Left lung (tissue), 10 donors: Measurements from ENCODE around the gene MYCN. TPM values are rescaled to one million over a fixed set of nuclear protein-coding genes. Genes with fewer than 3 reads are reported as not detected.
"Not testable (repeated sequence)": the region's sequence is repeated elsewhere in the genome, so short reads cannot be mapped to it uniquely, and the experiment has no call there.

ENCODE experiments used
- ATAC-seq: fragments of 200-7000 bp; cut with Tn5 transposase; one replicate; pipeline ENCODE4 v1.9.1; 2020; ENCODE audit warnings: moderate library complexity
- DNase-seq, 4 donors: peaks; one replicate each; pipeline ENCODE4 v3.0.0-alpha.2; 2013 to 2020
- H3K27ac ChIP-seq, 2 donors: fragments of 200-600 bp; sonication (generic) in 1 of 2; one replicate each; pipeline versions ENCODE4 v1.5.0 to v1.8.0; 2020 to 2021
- H3K27me3 ChIP-seq, 2 donors: fragments of 200-600 bp; sonication (generic) in 1 of 2; one replicate each; pipeline versions ENCODE4 v1.5.0 to v1.8.0; 2020 to 2021
- H3K36me3 ChIP-seq, 2 donors: fragments of 200-600 bp; sonication (generic) in 1 of 2; one replicate each; pipeline versions ENCODE4 v1.5.0 to v1.8.0; 2020 to 2021
- H3K4me1 ChIP-seq, 2 donors: fragments of 200-600 bp; one replicate each; pipeline ENCODE4 v1.8.0; 2021
- H3K4me3 ChIP-seq, 2 donors: fragments of 200-600 bp; sonication (generic) in 1 of 2; one replicate each; pipeline versions ENCODE4 v1.5.0 to v1.8.0; 2020 to 2021; ENCODE audit warnings: mild to moderate bottlenecking in 1 of 2
- H3K9me3 ChIP-seq, 2 donors: fragments of 200-600 bp; sonication (generic) in 1 of 2; one replicate each; pipeline versions ENCODE4 v1.5.0 to v1.8.0; 2020 to 2021
- CTCF ChIP-seq, 2 donors: fragments of 200-600 bp; sonication (generic) in 1 of 2; IDR thresholded peaks; one replicate each; pipeline versions ENCODE4 v1.5.0 to v1.8.0; 2021; ENCODE audit warnings: antibody characterized with exemption in 2 of 2
- intact Hi-C, 2 donors: fragments of 100-400 bp; cut with DNase I; formaldehyde crosslinking; loops; one replicate each; pipeline versions ENCODE4 v1.11.2 to v1.14.2; 2022
- polyA plus RNA-seq, 6 donors: library from polyadenylated mRNA; unstranded; fragments of 120-200 nt; gene quantifications; one replicate each; pipeline ENCODE4 v1.2.1, GENCODE V29; 2013; ENCODE audit not compliant: insufficient read length in 6 of 6
- total RNA-seq, 2 donors: library from RNA; stranded (reverse); fragmentation: NEBNext Ultra II Directional; extraction: Animal tissue kit (Norgen Biotek cat#: 25700); gene quantifications; one replicate each; pipeline ENCODE4 v1.2.1, GENCODE V29; 2021
- donor health status: DM: no; HTN: yes; CAD: no.
- donor health status: DM: no; HTN: no; CAD: no.

The MYCN gene
- total and polyA plus RNA-seq, 8 donors, result 0.60 to 22.2 (median 17.8) TPM

DNA sequence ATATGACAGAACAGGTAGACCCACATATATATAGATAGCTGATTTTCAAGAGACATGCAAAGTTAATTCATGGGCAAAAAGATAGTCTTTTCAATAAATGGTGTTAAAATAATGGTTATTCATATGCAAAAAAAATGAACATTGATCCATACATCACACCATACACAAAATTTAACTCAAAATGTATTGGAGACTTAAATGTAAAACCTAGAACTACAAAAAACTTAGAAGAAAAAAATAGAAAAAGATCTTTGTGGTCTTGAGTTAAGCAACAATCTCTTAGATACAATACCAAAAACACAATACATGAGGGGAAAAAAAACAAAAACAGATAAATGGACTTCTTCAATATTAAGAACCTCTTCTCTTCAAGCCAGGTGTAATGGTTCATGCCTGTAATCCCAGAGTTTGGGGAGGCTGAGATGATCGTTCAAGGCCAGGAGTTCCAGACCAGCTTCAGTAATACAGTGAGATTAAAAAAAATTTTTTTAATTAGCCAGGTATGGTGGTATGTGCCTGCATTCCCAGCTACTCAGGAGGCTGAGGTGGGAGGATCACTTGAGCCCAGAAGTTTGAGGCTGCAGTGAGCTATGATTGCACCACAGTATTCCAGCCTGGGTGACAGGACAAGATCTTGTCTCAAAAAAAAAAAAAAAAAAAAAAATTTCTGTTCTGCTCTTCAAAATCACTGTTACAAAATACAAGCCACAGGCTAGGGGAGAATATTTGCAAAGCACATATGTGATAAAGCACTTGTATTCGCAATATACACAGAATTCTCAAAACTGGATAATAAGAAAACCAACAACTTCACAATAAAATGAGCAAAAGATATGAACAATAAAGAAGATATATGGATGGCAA, 32.7 kb upstream of the MYCN start:
- Histone ChIP-seq H3K36me3 (no peaks in the 10 kb centered on the region), H3K27me3 (no peaks in the 10 kb centered on the region), H3K4me3 (no peak overlapping the region), H3K9me3 (no peaks in the 10 kb centered on the region), H3K4me1 (peaks cover 0 to 8% of the 10 kb centered on the region in 2 donors), H3K27ac (no peak overlapping the region)
- no peak for TF ChIP-seq CTCF (IDR thresholded peaks at IDR 0.05)
- no peak for ATAC-seq
- intact Hi-C loops, result no loop called here
- no peak for DNase-seq

DNA sequence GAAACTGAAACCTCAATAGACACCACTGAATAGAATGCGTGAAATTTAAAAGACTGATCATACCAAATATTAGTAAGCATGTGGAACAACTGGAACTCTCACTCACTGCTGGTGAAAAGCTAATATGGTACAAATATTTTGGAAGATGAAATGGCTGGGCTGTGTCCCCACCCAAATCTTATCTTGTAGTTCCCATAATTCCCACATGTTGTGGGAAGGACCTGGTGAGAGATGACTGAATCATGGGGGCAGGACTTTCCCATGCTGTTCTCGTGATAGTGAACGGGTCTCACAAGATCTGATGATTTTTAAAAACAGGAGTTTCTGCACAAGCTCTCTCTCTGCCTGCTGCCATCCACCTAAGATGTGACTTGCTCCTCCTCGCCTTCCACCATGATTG, 32.0 kb upstream of the MYCN start:
- no peak for ATAC-seq
- Histone ChIP-seq H3K27me3 (no peaks in the 10 kb centered on the region), H3K27ac (no peak overlapping the region), H3K36me3 (no peaks in the 10 kb centered on the region), H3K4me3 (no peak overlapping the region), H3K4me1 (peaks cover 2 to 8% of the 10 kb centered on the region in 2 donors), H3K9me3 (no peaks in the 10 kb centered on the region)
- intact Hi-C loops, result no loop called here
- no peak for DNase-seq
- no peak for TF ChIP-seq CTCF (IDR thresholded peaks at IDR 0.05)

DNA sequence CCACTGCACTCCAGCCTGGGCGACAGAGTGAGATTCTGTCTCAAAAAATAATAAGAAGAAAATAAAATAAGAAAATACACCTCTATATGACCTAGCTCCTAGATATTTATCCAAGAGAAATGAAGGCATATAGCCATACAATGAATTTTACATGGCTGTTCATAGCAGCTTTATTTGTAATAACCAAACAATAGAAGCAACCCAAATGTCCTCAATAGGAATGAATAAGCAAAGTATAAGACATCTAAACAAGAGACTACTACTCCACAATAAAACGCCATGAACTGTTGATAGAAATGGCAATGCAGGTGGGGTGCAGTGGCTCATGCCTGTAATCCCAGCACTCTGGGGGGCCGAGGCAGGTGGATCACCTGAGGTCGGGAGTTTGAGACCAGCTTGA, 31.2 kb upstream of the MYCN start:
- DNase-seq, result no peak
- H3K27me3 ChIP-seq, result no peaks in the 10 kb centered on the region
- H3K4me1 ChIP-seq, result peaks cover 2 to 8% of the 10 kb centered on the region in 2 donors
- H3K4me3 ChIP-seq, result no peak overlapping the region
- H3K27ac ChIP-seq, result no peak overlapping the region
- TF ChIP-seq CTCF (IDR thresholded peaks at IDR 0.05), result no peak
- no peak for ATAC-seq
- no peaks in the 10 kb centered on the region for H3K36me3 ChIP-seq
- no peaks in the 10 kb centered on the region for H3K9me3 ChIP-seq
- intact Hi-C loops, result no loop called here

DNA sequence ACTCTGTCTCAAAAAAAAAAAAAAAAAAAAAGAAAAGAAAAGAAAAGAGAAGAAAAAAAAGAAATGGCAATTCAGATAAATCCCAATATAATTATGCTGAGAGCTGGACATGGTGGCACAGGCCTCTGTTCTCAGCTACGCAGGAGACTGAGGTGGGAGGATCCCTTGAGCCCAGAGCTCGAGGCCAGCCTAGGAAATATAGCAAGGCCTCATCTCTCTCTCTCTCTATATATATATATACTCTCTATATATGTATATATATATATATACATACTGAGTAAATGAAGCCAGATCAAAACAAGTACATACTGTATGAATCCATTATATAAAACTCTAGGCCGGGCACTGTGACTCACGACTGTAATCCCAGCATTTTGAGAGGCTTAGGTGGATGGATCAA, 30.6 kb upstream of the MYCN start:
- H3K27ac ChIP-seq, result no peak overlapping the region
- intact Hi-C loops, result no loop called here
- no peak overlapping the region for H3K4me3 ChIP-seq
- H3K36me3 ChIP-seq, result no peaks in the 10 kb centered on the region
- no peak for TF ChIP-seq CTCF (IDR thresholded peaks at IDR 0.05)
- H3K4me1 ChIP-seq, result peaks cover 5 to 8% of the 10 kb centered on the region in 2 donors
- no peaks in the 10 kb centered on the region for H3K9me3 ChIP-seq
- DNase-seq (no peak), ATAC-seq (no peak)
- no peaks in the 10 kb centered on the region for H3K27me3 ChIP-seq

DNA sequence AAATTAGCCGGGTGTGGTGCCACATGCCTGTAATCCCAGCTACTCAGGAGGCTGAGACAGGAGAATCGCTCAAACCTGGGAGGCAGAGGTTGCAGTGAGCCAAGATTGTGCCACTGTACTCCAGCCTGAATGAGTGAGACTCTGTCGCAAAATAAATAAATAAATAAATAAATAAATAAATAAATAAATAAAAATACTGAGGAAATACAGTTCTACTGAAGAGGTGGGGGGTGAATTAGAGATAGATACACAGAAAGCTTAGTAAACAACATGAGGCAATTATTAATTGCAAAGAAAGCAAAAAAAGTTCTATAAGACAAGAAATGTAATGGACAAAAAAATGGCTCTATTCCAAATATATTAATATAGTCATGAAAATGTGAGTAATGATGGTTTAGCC, 29.1 kb upstream of the MYCN start:
- H3K4me1 ChIP-seq, DNase-seq, H3K27me3 ChIP-seq, intact Hi-C loops, H3K36me3 ChIP-seq, H3K9me3 ChIP-seq, ATAC-seq, H3K27ac ChIP-seq, H3K4me3 ChIP-seq: not testable (repeated sequence)

DNA sequence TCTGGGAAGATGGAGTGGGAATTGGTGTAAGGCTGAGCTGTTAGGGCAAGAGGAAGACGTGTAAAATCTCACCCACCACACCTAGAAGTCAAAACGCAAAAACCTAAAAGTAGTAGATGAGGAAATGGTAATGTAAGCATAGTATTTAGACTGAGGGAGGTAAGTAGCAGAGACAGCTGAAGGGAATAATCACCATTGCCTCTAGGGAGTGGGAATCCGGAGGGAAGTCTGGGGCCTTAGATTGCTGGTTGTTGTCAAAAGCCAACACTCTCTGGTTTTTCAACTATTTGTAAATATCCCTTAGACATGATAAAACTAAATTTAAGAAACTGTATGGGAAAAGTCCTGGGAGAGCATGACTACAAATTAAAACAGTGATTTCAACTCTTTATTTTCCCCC, 28.7 kb upstream of the MYCN start:
- DNase-seq (no peak), ATAC-seq (no peak)
- intact Hi-C loops, result no loop called here
- H3K4me3 ChIP-seq, result no peak overlapping the region
- H3K9me3 ChIP-seq, result no peaks in the 10 kb centered on the region
- TF ChIP-seq CTCF (IDR thresholded peaks at IDR 0.05), result no peak
- no peak overlapping the region for H3K27ac ChIP-seq
- peaks cover 7 to 8% of the 10 kb centered on the region in 2 donors for H3K4me1 ChIP-seq
- H3K27me3 ChIP-seq, result no peaks in the 10 kb centered on the region
- no peaks in the 10 kb centered on the region for H3K36me3 ChIP-seq
